Inferior parietal cortex (tissue), 1 donor: Measurements from ENCODE around the gene ENO1.
A peak's percentile ranks its signal among the peaks of the same experiment; 100 is the strongest.

Experiments
- DNase-seq: peaks from one replicate; pipeline ENCODE4 v3.0.0-alpha.2; 2016; ENCODE audit errors: extremely low spot score

The ENO1 gene

GRCh38 chr1:8870616-8871538 is 7.6 kb downstream of the ENO1 start:
- DNase-seq: no peak

GRCh38 chr1:8870103-8870502 is 8.4 kb downstream of the ENO1 start:
- DNase-seq: no peak

- DNase-seq: no peak
Observed at GRCh38 chr1:8867878-8868567, 10.5 kb downstream of the ENO1 start.

GRCh38 chr1:8866792-8867415 is 11.6 kb downstream of the ENO1 start:
- no peak for DNase-seq

- no peak for DNase-seq
Observed at GRCh38 chr1:8866173-8866791, 12.2 kb downstream of the ENO1 start.

- no peak for DNase-seq
Observed at GRCh38 chr1:8864713-8865344, 13.7 kb downstream of the ENO1 start.

GRCh38 chr1:8863794-8864233 is 14.7 kb downstream of the ENO1 start:
- no peak for DNase-seq

GRCh38 chr1:8863138-8863537 is 15.3 kb downstream of the ENO1 start:
- no peak for DNase-seq

- DNase-seq: no peak
Observed at GRCh38 chr1:8862528-8862927, 16.0 kb downstream of the ENO1 start.

GRCh38 chr1:8860738-8861516 is 17.6 kb downstream of the ENO1 start:
- no peak for DNase-seq

GRCh38 chr1:8858888-8859706 is 19.4 kb downstream of the ENO1 start:
- peak; percentile 79 for DNase-seq

GRCh38 chr1:8858112-8858668 is 20.3 kb downstream of the ENO1 start:
- DNase-seq: no peak

- DNase-seq: no peak
Observed at GRCh38 chr1:8856689-8857412, 21.6 kb downstream of the ENO1 start.

GRCh38 chr1:8854240-8854639 is 24.2 kb downstream of the ENO1 start:
- no peak for DNase-seq

- no peak for DNase-seq
Observed at GRCh38 chr1:8851060-8851459, 27.4 kb downstream of the ENO1 start.

GRCh38 chr1:8848663-8849386 is 29.7 kb downstream of the ENO1 start:
- peak; percentile 84 for DNase-seq

- no peak for DNase-seq
Observed at GRCh38 chr1:8847990-8848389, 30.5 kb downstream of the ENO1 start.

GRCh38 chr1:8846263-8846662 is 32.2 kb downstream of the ENO1 start:
- no peak for DNase-seq
